RPMI8226 (cell line): ENCODE results near the gene COL1A1.

ENCODE experiments used
- DNase-seq: peaks from one replicate; pipeline ENCODE4 v3.0.0-alpha.2; 2015

Gene COL1A1

DNA sequence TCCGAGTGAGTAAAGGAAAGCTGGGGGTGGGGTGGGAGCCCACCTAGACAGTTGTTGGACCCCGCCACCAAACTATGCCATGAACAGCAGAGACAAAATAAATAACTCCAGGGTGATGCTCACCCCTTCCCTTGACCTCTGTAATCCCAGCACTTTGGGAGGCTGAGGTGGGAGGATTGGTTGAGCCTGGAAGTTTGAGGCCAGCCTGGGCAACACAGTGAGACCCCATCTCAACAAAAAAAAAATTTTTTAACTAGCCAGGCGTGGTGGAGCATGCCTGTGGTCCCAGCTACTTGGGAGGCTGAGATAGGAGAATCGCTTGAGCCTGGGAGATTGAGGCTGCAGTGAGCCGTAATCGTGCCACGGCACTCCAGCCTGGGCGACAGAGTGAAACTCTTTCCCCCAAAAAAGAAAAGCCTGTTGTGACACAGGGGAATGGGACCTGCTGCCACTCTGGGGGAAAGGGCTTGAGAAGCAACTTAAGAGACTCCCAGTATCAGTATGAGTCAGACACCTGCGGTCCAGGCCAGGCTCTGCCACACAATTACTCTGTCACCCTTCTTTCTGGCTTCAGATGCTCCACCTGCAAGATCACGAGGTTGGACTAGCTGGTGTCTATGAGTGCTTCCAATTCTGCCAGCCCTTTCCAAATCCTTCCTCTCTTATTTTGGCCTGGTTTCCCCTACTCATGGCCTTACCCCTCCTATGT is 30.6 kb downstream of the COL1A1 start:
- peak; percentile 82 for DNase-seq

GRCh38 chr17:50169881-50170459 is 31.5 kb downstream of the COL1A1 start:
- DNase-seq: no peak

DNA sequence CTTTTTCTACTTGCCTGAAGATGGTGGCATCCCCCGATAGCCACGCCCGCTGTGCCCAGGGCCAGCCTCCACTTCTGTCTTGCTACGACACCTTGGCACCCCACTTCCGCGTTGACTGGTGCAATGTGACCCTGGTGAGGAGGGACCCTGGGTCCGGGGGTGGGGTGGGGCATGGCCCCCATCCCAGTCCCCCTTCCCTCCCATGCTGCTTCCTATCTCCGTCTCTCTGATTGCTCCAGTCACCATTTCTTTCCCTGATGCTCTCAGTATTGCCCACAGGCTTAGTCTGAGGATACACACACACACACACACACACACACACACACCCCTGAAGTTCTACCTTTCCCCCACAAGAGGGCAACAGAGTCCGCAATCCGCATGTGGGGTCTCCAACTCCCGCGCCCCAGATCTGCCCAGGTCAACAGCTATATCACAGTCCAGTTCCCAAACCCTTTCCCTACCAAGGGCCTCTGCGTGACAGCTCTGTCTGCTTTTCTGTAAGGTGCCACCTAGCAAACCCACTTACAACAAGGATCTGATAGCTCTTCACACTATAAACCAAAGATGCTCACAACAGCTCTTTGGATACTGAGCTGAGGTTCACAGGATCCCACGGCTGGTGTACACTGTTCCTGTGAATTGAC is 32.2 kb downstream of the COL1A1 start:
- peak; percentile 60 for DNase-seq

- no peak for DNase-seq
Observed at GRCh38 chr17:50168319-50168718, 33.1 kb downstream of the COL1A1 start.

DNA sequence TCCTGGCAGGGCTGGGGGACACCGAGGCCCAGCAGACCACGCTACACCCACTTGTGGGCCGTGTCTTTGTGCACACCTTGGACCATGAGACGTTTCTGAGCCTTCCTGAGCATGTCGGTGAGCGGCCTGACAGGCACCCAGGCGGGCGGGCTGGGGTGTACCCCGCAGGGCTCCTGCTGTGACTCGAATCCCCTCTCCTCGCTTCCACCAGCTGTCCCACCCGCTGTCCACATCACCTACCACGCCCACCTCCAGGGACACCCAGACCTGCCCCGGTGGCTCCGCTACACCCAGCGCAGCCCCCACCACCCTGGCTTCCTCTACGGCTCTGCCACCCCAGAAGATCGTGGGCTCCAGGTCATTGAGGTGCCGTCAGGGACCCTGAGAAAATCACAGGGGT is 34.1 kb downstream of the COL1A1 start:
- DNase-seq: no peak

- DNase-seq: no peak
Observed at GRCh38 chr17:50166518-50167181, 34.8 kb downstream of the COL1A1 start.

DNA sequence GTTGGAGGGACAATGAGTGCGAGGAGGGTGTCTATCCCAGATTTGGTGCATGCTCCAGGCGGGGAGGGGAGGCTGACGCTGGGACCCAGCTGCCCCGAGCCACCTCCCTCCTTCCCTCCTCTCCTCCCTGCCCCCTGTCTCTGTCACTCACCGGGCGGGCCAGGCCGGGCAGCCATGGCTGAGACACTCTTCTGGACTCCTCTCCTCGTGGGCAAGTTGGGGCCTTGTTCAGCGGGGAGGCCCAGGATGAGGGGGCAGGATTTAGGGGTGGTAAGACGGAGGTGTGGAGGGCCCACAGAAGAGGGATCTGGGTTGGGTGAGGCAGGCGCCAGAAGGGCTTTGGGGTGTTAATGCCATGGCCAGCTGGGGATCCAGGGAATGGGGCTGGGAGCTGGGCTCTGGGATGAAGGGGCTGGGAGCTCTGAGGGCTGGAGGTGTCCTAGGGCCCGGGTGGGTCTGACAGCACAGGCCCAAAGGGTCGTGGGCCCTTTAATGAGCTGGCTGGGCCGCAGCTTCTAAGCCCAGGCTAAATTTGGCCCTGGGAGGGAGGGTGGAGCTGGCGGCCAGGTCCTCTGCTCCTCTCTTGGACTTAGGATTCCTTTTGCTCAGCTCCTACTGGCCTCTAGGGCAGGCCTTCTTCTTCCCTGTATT is 35.4 kb downstream of the COL1A1 start, which contains the start of gene SGCA:
TSS of gene SGCA (plus strand) at position 139 of the 651 bp plus-strand sequence. CDS start at position 175, 36 bp downstream.
- DNase-seq: no peak

DNA sequence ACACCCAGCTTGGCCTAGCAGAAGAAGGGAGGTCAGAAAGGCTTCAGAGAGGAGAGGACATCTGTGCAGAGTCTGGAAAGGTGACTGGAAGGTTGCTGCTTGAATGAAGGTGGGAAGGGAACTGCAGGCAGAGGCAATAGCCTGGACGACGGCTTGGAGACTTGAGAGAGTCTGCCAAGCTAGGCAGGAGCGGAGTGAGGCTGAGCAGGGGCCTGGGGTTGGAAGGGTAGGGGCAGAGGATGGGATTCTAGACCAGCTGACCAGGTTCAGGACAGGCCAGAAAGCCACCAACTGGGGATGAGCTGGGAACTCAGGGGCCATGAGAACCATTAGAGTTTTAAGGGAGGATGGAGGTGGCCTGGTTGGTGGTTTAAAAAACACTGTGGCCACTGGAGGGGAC is 36.0 kb downstream of the COL1A1 start:
- DNase-seq: no peak

- DNase-seq: no peak
Observed at GRCh38 chr17:50165066-50165465, 36.4 kb downstream of the COL1A1 start.

- DNase-seq: peak; percentile 59
Observed at GRCh38 chr17:50164697-50164988, 36.8 kb downstream of the COL1A1 start.

DNA sequence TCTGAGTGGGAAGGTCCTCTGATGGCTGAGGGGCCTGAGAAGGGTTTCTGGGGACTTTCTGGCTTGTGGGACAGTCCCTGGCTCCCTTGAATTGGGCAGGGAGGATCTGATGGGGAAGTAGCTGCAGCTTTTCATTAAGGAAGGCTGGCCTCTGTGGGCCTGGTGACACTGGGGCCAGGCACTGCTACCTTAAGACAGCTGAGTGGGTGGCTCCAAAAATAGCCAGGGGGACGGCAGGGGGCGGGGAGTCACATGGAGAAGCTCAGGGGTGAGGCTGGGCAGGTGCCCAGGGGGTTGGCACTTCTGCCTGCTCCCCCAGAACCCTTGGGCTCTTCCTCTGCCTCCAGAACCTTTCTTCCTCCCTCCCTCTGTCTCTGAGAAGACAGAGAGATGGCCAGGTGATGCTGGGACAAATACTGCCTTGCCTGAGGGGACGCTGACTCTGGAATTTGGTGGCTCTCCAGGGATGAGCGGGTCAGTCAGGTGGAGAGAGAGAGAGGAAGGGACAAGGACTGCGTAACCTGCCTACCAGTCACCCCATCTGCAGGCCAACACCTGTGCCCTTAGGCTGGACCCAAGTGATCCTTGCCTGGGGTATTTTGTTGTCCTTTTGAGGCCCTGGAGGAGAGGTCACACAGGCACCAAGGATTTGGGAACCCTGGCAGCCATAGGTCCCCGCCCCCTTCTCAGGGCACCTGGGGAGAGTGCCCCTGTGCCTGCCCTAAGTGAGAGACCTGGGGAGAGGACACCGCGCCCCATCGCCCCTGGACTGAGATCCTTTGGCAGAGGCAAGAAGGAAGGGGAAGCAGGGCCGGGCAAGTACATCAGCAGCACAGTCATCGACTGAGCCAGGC is 37.4 kb downstream of the COL1A1 start:
- DNase-seq: peak; percentile 69

DNA sequence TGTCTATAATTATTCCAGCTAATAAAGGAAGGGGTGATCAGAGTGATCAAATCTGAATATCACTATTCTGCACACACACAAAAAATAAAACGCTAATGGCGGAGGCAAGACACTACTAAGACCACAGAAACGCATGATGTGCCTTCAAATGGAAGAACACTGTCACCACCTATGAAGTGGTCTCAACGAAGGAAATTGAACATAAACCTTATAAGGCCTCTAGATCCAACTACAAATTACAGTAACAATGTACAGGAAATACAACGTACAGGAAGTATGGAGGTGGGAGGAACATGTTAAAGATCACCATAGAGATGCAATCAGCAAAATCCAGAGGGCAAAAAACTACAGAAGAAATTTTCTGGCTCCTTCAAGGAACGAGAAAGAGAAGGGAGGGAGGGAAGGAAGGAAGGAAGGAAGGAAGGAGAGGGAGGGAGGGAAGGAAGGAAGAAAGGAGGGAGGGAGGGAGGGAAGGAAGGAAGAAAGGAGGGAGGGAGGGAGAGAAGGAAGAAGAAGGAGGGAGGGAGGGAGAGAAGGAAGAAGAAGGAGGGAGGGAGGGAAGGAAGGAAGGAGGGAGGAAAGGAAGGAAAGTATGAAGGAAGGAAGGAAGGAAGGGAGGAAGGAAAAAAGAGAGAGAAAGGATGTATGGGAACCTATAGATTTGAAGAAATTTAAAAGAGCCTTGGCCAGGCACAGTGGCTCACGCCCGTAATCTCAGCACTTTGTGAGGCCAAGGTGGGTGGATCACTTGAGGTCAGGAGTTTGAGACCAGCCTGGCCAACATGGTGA is 38.8 kb downstream of the COL1A1 start:
- no peak for DNase-seq

DNA sequence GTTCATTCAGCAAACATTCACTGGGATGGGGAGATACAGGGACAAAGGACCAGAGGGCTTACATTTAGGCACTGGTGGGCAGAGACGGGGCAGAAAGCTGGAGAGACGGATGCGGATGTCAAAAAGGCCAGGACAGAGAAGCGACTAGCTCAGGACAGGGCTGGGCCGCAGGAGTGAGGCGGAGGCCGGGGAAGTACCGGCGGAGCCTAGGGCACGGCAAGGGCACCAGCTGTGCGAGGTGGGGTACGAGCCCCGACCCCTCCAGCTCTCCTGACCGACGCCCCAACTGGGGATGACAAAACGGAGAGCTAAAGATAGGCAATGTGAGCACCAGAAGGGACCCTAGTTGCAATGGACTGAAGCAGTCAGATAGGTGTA is 39.5 kb downstream of the COL1A1 start:
- DNase-seq: no peak

GRCh38 chr17:50161023-50161910 is 40.2 kb downstream of the COL1A1 start:
- peak; percentile 93 for DNase-seq

DNA sequence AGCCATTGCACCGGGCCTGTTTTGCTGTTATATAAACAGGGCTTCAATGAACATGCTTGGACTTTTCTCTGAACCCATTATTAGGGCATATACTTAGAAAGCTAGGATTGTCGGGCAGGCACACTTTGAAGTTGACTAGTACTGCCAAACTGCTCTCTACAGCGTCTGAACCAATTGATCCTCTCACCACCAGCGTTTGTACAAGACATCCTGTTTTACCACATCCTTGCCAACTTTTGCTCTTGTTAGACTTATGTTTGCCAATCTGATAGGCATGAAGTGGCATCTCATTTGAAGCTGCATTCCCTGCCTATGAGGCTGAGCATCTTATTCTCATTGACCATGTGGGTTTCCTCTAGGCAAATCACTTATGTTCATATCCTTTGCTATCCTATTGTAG is 43.5 kb downstream of the COL1A1 start:
- DNase-seq: no peak

- peak; percentile 38 for DNase-seq
Observed at GRCh38 chr17:50155115-50155819, 46.2 kb downstream of the COL1A1 start.

GRCh38 chr17:50154604-50155003 is 46.8 kb downstream of the COL1A1 start:
- peak; percentile 44 for DNase-seq

- DNase-seq: peak; percentile 80
Observed at GRCh38 chr17:50153650-50154575, 47.5 kb downstream of the COL1A1 start.

- DNase-seq: no peak
Observed at GRCh38 chr17:50152736-50153135, 48.7 kb downstream of the COL1A1 start.
